Common myeloid progenitor, CD34-positive (primary cell): Measurements from ENCODE around the gene RAB11FIP3.

Source experiments
- CTCF ChIA-PET: fragments of 350-600 bp; sonication (Branson Sonifier 250); formaldehyde crosslinking; loops from one replicate; lab custom pipeline; 2021; ENCODE audit warnings: antibody characterized with exemption; lab: Charles Lee
- POLR2A ChIA-PET: fragments of 350-600 bp; sonication (Branson Sonifier 250); formaldehyde crosslinking; loops from one replicate; lab custom pipeline; 2021; ENCODE audit warnings: antibody characterized with exemption; lab: Charles Lee
- DNase-seq, 3 donors: peaks; one replicate each; pipeline versions ENCODE4 v3.0.0 to v3.0.0-alpha.2; 2013
- H3K27ac ChIP-seq, 2 experiments: 1 replicate in 1 of 2; 2 replicates in 1 of 2; pipeline ENCODE4 v1.7.0; 2013; ENCODE audit warnings: inconsistent platforms in 2 of 2, low read length in 2 of 2, mild to moderate bottlenecking in 2 of 2, low read depth in 1 of 2, moderate library complexity in 1 of 2; ENCODE audit not compliant: severe bottlenecking in 2 of 2, insufficient read depth in 1 of 2, poor library complexity in 1 of 2
- H3K27me3 ChIP-seq, 5 experiments: replicated peaks in 2 of 5; 1 replicate in 3 of 5; 2 replicates in 2 of 5; pipeline versions ENCODE4 v1.6.1 to v1.7.0; 2013; ENCODE audit warnings: low read length in 4 of 5, mild to moderate bottlenecking in 2 of 5, moderate library complexity in 2 of 5, inconsistent platforms in 1 of 5; ENCODE audit not compliant: insufficient read depth in 5 of 5, control insufficient read depth in 4 of 5
- H3K36me3 ChIP-seq, 4 experiments: 1 replicate in 2 of 4; 2 replicates in 2 of 4; pipeline versions ENCODE4 v1.6.1 to v1.7.0; 2013; ENCODE audit warnings: low read length in 3 of 4, control low read depth in 1 of 4, mild to moderate bottlenecking in 1 of 4; ENCODE audit not compliant: control insufficient read depth in 4 of 4, insufficient read depth in 4 of 4
- H3K4me1 ChIP-seq, 4 experiments: 1 replicate in 3 of 4; 2 replicates in 1 of 4; pipeline versions ENCODE4 v1.6.1 to v1.7.1; 2013; ENCODE audit warnings: low read length in 3 of 4, mild to moderate bottlenecking in 3 of 4, control low read depth in 1 of 4, inconsistent platforms in 1 of 4, moderate library complexity in 1 of 4; ENCODE audit not compliant: control insufficient read depth in 4 of 4, insufficient read depth in 4 of 4; ENCODE audit errors: control extremely low read depth in 1 of 4
- H3K4me3 ChIP-seq, 7 experiments: 1 replicate in 4 of 7; 2 replicates in 3 of 7; pipeline versions ENCODE4 v1.5.1 to v1.7.0; 2013; ENCODE audit warnings: mild to moderate bottlenecking in 7 of 7, low read length in 6 of 7, moderate library complexity in 6 of 7, inconsistent platforms in 2 of 7, low read depth in 2 of 7, control low read depth in 1 of 7; ENCODE audit not compliant: insufficient read depth in 4 of 7, control insufficient read depth in 1 of 7; ENCODE audit errors: extremely low read depth in 1 of 7
- H3K9me3 ChIP-seq, 5 experiments: 1 replicate in 4 of 5; 2 replicates in 1 of 5; pipeline versions ENCODE4 v1.6.1 to v1.7.1; 2013; ENCODE audit warnings: low read length in 4 of 5, mild to moderate bottlenecking in 2 of 5, inconsistent platforms in 1 of 5, low read depth in 1 of 5, moderate library complexity in 1 of 5; ENCODE audit not compliant: control insufficient read depth in 4 of 5, insufficient read depth in 2 of 5; ENCODE audit errors: control extremely low read depth in 1 of 5
- WGBS: methylation state at CpG from one replicate; pipeline ENCODE4 v1.1.5; 2013; ENCODE audit not compliant: insufficient coverage; 5-methylcytosine and 5-hydroxymethylcytosine counted together

Gene RAB11FIP3

GRCh38 chr16:531494-532125 lies 106.2 kb downstream of the RAB11FIP3 start:
- Histone ChIP-seq H3K27ac (no peak overlapping the region), H3K4me3 (no peak overlapping the region), H3K36me3 (peaks cover 2 to 36% (median 7%) of the 10 kb centered on the region in 4 experiments), H3K27me3 (no peaks in the 10 kb centered on the region), H3K9me3 (no peaks in the 10 kb centered on the region), H3K4me1 (peaks cover 0 to 28% (median 20%) of the 10 kb centered on the region in 4 experiments)
- no peak for DNase-seq
- POLR2A ChIA-PET: no interaction called here
- 85% methylated on average over 10 of the region's 16 CpGs for WGBS
- CTCF ChIA-PET: no interaction called here

- peaks cover 0 to 20% (median 12%) of the 10 kb centered on the region in 4 experiments for H3K4me1 ChIP-seq
- ChIA-PET POLR2A (no interaction called here), CTCF (no interaction called here)
- WGBS: 94% methylated on average over 26 of the region's 30 CpGs
- peaks cover 2 to 55% (median 19%) of the 10 kb centered on the region in 4 experiments for H3K36me3 ChIP-seq
- H3K27ac ChIP-seq: no peak overlapping the region
- H3K9me3 ChIP-seq: no peaks in the 10 kb centered on the region
- H3K4me3 ChIP-seq: no peak overlapping the region
- no peak for DNase-seq
- H3K27me3 ChIP-seq: no peaks in the 10 kb centered on the region
Observed at GRCh38 chr16:533391-534123, 108.1 kb downstream of the RAB11FIP3 start.

GRCh38 chr16:534135-534534 lies 108.7 kb downstream of the RAB11FIP3 start:
- Histone ChIP-seq H3K36me3 (peaks cover 2 to 58% (median 20%) of the 10 kb centered on the region in 4 experiments), H3K27me3 (no peaks in the 10 kb centered on the region), H3K4me3 (no peak overlapping the region), H3K9me3 (no peaks in the 10 kb centered on the region), H3K4me1 (peaks cover 0 to 14% (median 6%) of the 10 kb centered on the region in 4 experiments), H3K27ac (no peak overlapping the region)
- DNase-seq: no peak
- WGBS: 98% methylated on average over 21 of the region's 21 CpGs
- ChIA-PET CTCF (no interaction called here), POLR2A (no interaction called here)

- H3K4me1 ChIP-seq: peaks cover 0 to 6% (median 0%) of the 10 kb centered on the region in 4 experiments
- H3K27ac ChIP-seq: no peak overlapping the region
- no peak overlapping the region for H3K4me3 ChIP-seq
- CTCF ChIA-PET: no interaction called here
- peaks cover 2 to 60% (median 22%) of the 10 kb centered on the region in 4 experiments for H3K36me3 ChIP-seq
- WGBS: 95% methylated on average over 24 of the region's 27 CpGs
- DNase-seq: no peak
- no peaks in the 10 kb centered on the region for H3K27me3 ChIP-seq
- H3K9me3 ChIP-seq: no peaks in the 10 kb centered on the region
- POLR2A ChIA-PET: no interaction called here
Observed at GRCh38 chr16:534856-535445, 109.5 kb downstream of the RAB11FIP3 start.

- H3K4me1 ChIP-seq: peaks cover 0 to 3% (median 0%) of the 10 kb centered on the region in 4 experiments
- no peaks in the 10 kb centered on the region for H3K9me3 ChIP-seq
- 93% methylated on average over 32 of the region's 39 CpGs for WGBS
- ChIA-PET POLR2A (no interaction called here), CTCF (no interaction called here)
- no peak overlapping the region for H3K27ac ChIP-seq
- H3K27me3 ChIP-seq: no peaks in the 10 kb centered on the region
- DNase-seq: no peak
- peaks cover 2 to 64% (median 24%) of the 10 kb centered on the region in 4 experiments for H3K36me3 ChIP-seq
- H3K4me3 ChIP-seq: no peak overlapping the region
Observed at GRCh38 chr16:535446-536405, 110.3 kb downstream of the RAB11FIP3 start.

- Histone ChIP-seq H3K36me3 (peaks cover 2 to 71% (median 25%) of the 10 kb centered on the region in 4 experiments), H3K27me3 (no peaks in the 10 kb centered on the region), H3K4me1 (peaks cover 0 to under 1% (median 0%) of the 10 kb centered on the region in 4 experiments), H3K27ac (no peak overlapping the region), H3K9me3 (no peaks in the 10 kb centered on the region), H3K4me3 (no peak overlapping the region)
- POLR2A ChIA-PET: interaction anchor here (0.8 kb wide), 1 partner anchor 100 kb away, joined by 3 read pairs; no protein-coding TSS in a partner anchor
- DNase-seq: no peak
- 95% methylated on average over 9 of the region's 17 CpGs for WGBS
- CTCF ChIA-PET: interaction anchor here (1.2 kb wide), 1 partner anchor 11 kb away, joined by 3 read pairs; no protein-coding TSS in a partner anchor
Observed at GRCh38 chr16:536746-537145, 111.3 kb downstream of the RAB11FIP3 start.
